OCI-LY7 (cell line): ENCODE results near the gene CORO6. TPM values are rescaled to one million over a fixed set of nuclear protein-coding genes. Genes with fewer than 3 reads are reported as not detected.

ENCODE experiments used
- BruUV-seq: library from RNA; stranded (reverse); fragments of 400-500 nt; replicated peaks from 2 replicates; lab custom pipeline; 2021; lab: Mats Ljungman, UMichigan
- CTCF ChIA-PET: fragments of 300-600 bp; sonication (Branson Sonifier 250); formaldehyde crosslinking; loops from one replicate; lab custom pipeline; 2022; ENCODE audit warnings: antibody characterized with exemption; ENCODE audit not compliant: unreplicated experiment; lab: Charles Lee
- POLR2A ChIA-PET: fragments of 300-600 bp; sonication (Branson Sonifier 250); formaldehyde crosslinking; loops from one replicate; lab custom pipeline; 2022; ENCODE audit warnings: antibody characterized with exemption; lab: Charles Lee
- DNase-seq: peaks from one replicate; pipeline ENCODE4 v3.0.0-alpha.2; 2015; ENCODE audit warnings: low spot score
- H2AFZ ChIP-seq: fragments of 200-600 bp; sonication (generic), shearing (Covaris generic); 2 replicates; pipeline ENCODE4 v1.6.1; 2014; ENCODE audit warnings: mild to moderate bottlenecking, antibody characterized with exemption, low read length, moderate library complexity
- H3K27ac ChIP-seq: fragments of 200-600 bp; sonication (generic); 2 replicates; pipeline ENCODE4 v1.5.1; 2014; ENCODE audit warnings: mixed run types, low read depth, mild to moderate bottlenecking, moderate library complexity, low read length, inconsistent platforms; ENCODE audit not compliant: poor library complexity, severe bottlenecking
- H3K36me3 ChIP-seq: fragments of 200-600 bp; sonication (generic); 2 replicates; pipeline ENCODE4 v1.6.1; 2014; ENCODE audit warnings: mild to moderate bottlenecking, antibody characterized with exemption, low read length, moderate library complexity, mixed read lengths; ENCODE audit not compliant: insufficient read depth
- H3K4me1 ChIP-seq: fragments of 200-600 bp; sonication (generic); 2 replicates; pipeline ENCODE4 v1.5.1; 2014; ENCODE audit warnings: mild to moderate bottlenecking, low read length; ENCODE audit not compliant: insufficient read depth, poor library complexity, severe bottlenecking
- H3K4me2 ChIP-seq: fragments of 200-600 bp; sonication (generic); 2 replicates; pipeline ENCODE4 v1.6.1; 2014; ENCODE audit warnings: mild to moderate bottlenecking, low read length
- H3K4me3 ChIP-seq: fragments of 200-600 bp; sonication (generic); 2 replicates; pipeline ENCODE4 v1.5.1; 2014; ENCODE audit warnings: mild to moderate bottlenecking, low read depth, low read length; ENCODE audit not compliant: poor library complexity, severe bottlenecking
- H3K79me2 ChIP-seq: fragments of 200-600 bp; sonication (generic); 2 replicates; pipeline ENCODE4 v1.6.1; 2016; ENCODE audit warnings: low read depth, mild to moderate bottlenecking, low read length, moderate library complexity, mixed read lengths; ENCODE audit not compliant: insufficient read depth
- H3K9me2 ChIP-seq: fragments of 200-600 bp; sonication (generic); 2 replicates; pipeline ENCODE4 v1.6.1; 2016; ENCODE audit warnings: mild to moderate bottlenecking, low read length, mixed read lengths; ENCODE audit not compliant: insufficient read depth
- H3K9me3 ChIP-seq: fragments of 200-600 bp; sonication (generic); 2 replicates; pipeline ENCODE4 v1.6.1; 2014; ENCODE audit warnings: mild to moderate bottlenecking, mixed run types, low read length, mixed read lengths
- H4K20me1 ChIP-seq: fragments of 200-600 bp; sonication (generic); 2 replicates; pipeline ENCODE4 v1.6.1; 2014; ENCODE audit warnings: mild to moderate bottlenecking, antibody characterized with exemption, low read length, moderate library complexity, mixed read lengths; ENCODE audit not compliant: insufficient read depth
- EZH2phosphoT487 ChIP-seq: fragments of 200-600 bp; sonication (generic); IDR thresholded peaks from 2 replicates; pipeline ENCODE4 v1.6.1; 2018; ENCODE audit warnings: low read depth, borderline replicate concordance, mild to moderate bottlenecking, mixed run types, antibody characterized with exemption, low read length, moderate library complexity, mixed read lengths
- intact Hi-C: fragments of 100-400 bp; cut with micrococcal nuclease; formaldehyde crosslinking; loops from one replicate; pipeline ENCODE4 v1.10.0; 2022; ENCODE audit not compliant: unreplicated experiment
- total RNA-seq, 2 experiments: library from RNA; depleted of rRNA in 1 of 2; stranded (reverse); fragments of >200 nt in 1 of 2; shearing (Covaris generic) in 1 of 2; gene quantifications; 2 replicates each; pipeline ENCODE4 v1.2.3, GENCODE V29; 2014 to 2022
- TF ChIP-seq, protein P1 (sequence below): fragments of 200-600 bp; sonication (generic); conservative IDR thresholded peaks from 2 replicates; pipeline ENCODE4 v1.5.1; 2014; ENCODE audit warnings: mild to moderate bottlenecking, antibody characterized with exemption, low read length, moderate library complexity, mixed read lengths

Gene CORO6
- total RNA-seq, 2 experiments from 2014 or later: 5.9 to 6.2 TPM

DNA sequence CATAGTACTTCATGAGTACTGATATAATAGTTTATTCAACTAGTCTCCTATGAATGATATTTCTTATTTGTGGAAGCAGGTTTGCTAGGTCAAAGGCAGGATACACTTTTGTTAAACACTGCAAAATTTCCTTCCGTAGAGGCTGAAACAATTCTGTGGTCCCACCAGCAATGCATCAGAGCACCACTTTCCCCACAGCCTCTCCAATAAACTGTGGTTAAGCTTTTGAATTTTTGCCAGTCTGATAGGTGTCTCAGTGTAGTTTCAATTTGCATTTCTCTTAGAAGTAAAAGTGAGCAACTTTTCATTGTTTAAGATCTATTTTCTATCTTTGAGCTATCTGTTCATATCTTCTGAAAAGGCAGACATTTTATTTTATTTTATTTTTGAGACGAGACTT is 36.4 kb upstream of the CORO6 start:
- no peaks in the 10 kb centered on the region for H3K9me2 ChIP-seq
- no peaks in the 10 kb centered on the region for H3K9me3 ChIP-seq
- H3K79me2 ChIP-seq: no peaks in the 10 kb centered on the region
- no peak overlapping the region for H2AFZ ChIP-seq
- ChIA-PET POLR2A (interaction anchor here (0.6 to 1.1 kb wide), 2 partner anchors 24 to 74 kb away, joined by 3 to 7 read pairs; no protein-coding TSS in a partner anchor), CTCF (no interaction called here)
- no peak overlapping the region for H3K4me2 ChIP-seq
- H3K27ac ChIP-seq: no peak overlapping the region
- no peaks in the 10 kb centered on the region for H3K4me1 ChIP-seq
- BruUV-seq: no TSS peak
- TF ChIP-seq, protein P1, sequence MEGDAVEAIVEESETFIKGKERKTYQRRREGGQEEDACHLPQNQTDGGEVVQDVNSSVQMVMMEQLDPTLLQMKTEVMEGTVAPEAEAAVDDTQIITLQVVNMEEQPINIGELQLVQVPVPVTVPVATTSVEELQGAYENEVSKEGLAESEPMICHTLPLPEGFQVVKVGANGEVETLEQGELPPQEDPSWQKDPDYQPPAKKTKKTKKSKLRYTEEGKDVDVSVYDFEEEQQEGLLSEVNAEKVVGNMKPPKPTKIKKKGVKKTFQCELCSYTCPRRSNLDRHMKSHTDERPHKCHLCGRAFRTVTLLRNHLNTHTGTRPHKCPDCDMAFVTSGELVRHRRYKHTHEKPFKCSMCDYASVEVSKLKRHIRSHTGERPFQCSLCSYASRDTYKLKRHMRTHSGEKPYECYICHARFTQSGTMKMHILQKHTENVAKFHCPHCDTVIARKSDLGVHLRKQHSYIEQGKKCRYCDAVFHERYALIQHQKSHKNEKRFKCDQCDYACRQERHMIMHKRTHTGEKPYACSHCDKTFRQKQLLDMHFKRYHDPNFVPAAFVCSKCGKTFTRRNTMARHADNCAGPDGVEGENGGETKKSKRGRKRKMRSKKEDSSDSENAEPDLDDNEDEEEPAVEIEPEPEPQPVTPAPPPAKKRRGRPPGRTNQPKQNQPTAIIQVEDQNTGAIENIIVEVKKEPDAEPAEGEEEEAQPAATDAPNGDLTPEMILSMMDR: no peak
- no peak for TF ChIP-seq EZH2phosphoT487
- no peak overlapping the region for H3K4me3 ChIP-seq
- H4K20me1 ChIP-seq: no peaks in the 10 kb centered on the region
- DNase-seq: no peak
- intact Hi-C loops: no loop called here
- H3K36me3 ChIP-seq: peaks cover 66% of the 10 kb centered on the region

DNA sequence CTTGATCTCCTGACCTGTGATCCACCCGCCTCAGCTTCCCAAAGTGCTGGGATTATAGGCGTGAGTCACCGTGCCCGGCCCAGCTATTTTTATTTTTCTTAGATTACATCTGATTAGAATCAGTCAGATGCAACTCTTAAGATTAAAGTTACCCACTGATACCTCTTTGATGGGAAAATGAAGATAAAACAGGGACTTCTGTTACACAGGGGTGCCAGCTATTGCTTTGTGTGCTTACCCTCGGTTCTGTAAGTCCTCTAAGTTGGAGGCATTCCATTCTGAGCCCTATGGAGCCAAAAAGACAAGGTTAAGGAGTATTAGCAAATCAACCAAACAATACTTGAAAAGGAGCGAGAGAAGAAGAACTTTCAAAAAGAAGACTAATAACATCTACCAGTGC is 32.6 kb upstream of the CORO6 start:
- DNase-seq: no peak
- TF ChIP-seq EZH2phosphoT487: no peak
- TF ChIP-seq, protein P1: no peak

DNA sequence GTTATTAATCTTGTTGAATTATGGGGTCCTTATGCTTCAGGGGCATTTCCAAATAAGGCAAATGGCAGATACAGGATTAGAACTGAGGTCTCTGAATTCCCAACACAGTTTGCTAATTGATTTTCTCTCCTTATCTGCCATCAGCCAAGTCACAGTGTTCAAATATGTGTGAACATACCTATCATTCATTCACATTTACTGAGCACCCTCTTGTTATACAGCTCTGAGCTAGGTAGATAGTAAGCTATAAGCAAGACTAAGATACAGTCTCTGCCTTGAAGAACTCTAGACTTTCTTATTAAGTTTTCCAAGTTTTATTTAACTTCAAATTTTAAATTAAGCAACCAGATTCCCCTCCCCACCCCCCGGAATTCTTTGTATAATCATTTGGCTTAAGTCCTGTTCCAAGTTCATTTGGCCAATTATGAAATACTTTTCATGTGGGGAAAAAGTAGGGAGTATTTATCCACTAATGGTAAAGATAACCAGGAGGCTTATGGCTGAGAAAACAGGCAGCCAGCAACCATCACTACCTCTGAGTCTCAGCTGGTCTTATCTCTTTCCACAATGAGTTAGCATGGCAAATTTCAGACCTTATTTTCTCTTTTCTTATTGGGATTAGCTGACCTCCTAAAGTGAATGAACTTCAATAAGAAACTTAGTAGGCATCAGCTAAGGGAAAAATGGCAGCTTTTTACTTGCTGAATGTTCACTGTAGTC is 31.4 kb upstream of the CORO6 start:
- Histone ChIP-seq H2AFZ (no peak overlapping the region), H3K4me3 (no peak overlapping the region), H4K20me1 (no peaks in the 10 kb centered on the region), H3K9me3 (no peaks in the 10 kb centered on the region), H3K4me1 (no peaks in the 10 kb centered on the region), H3K27ac (no peak overlapping the region), H3K79me2 (no peaks in the 10 kb centered on the region), H3K4me2 (no peak overlapping the region), H3K9me2 (no peaks in the 10 kb centered on the region), H3K36me3 (peaks cover 61% of the 10 kb centered on the region)
- no TSS peak for BruUV-seq
- no peak for DNase-seq
- no peak for TF ChIP-seq EZH2phosphoT487
- TF ChIP-seq, protein P1: no peak
- CTCF ChIA-PET: no interaction called here
- POLR2A ChIA-PET: interaction anchor here (0.6 to 1.4 kb wide), 6 partner anchors 11 to 1029 kb away, joined by 3 to 7 read pairs (median 4); no protein-coding TSS in a partner anchor
- intact Hi-C loops: no loop called here

More for the DNA sequence above, 32.6 kb upstream of the CORO6 start:
- Histone ChIP-seq H3K4me3 (no peak overlapping the region), H3K27ac (no peak overlapping the region), H3K36me3 (peaks cover 54% of the 10 kb centered on the region), H3K4me1 (no peaks in the 10 kb centered on the region), H3K4me2 (no peak overlapping the region), H2AFZ (no peak overlapping the region), H3K79me2 (no peaks in the 10 kb centered on the region), H3K9me3 (no peaks in the 10 kb centered on the region), H4K20me1 (no peaks in the 10 kb centered on the region), H3K9me2 (no peaks in the 10 kb centered on the region)
- intact Hi-C loops: no loop called here
- BruUV-seq: no TSS peak
- ChIA-PET CTCF (no interaction called here), POLR2A (interaction anchor here (0.6 to 1.0 kb wide), 2 partner anchors 10 to 845 kb away, joined by 3 to 4 read pairs; no protein-coding TSS in a partner anchor)
